ENCODE measurements around the gene OR2H1. TPM values are rescaled to one million over a fixed set of nuclear protein-coding genes. Genes with fewer than 3 reads are reported as not detected.
"Not testable (repeated sequence)": the region's sequence is repeated elsewhere in the genome, so short reads cannot be mapped to it uniquely, and the experiment has no call there.

The OR2H1 gene
- not detected in 2 replicates for total RNA-seq (2014; rRNA removed; shearing (Covaris generic))
- polyA plus RNA-seq (2015; cell fraction: cytosol; rRNA removed) = not detected in 2 replicates
- not detected in 2 replicates for polyA plus RNA-seq (2015; cell fraction: nucleus; rRNA removed)

DNA sequence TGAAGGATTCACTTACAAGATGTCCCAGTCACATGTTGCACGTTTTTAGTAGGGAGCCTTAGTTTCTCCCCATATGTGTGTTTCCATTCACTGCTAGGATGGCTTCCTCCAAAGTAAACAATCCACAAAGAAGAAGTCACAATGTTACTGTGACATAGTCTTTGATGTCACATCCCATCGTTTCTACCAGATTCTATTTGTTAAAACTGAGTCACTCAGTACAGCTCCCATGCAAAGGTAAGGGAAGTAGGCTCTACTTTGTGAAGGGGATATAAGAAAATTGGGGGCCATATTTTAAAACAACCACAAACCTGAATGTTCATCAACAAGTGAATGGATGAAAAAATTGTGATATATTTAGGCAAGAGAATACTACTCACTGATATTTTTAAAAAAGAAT is at the start of gene OR2H1, which contains the start of gene OR11A1:
TSS of gene OR2H1 (plus strand) at position 185 of the 400 bp plus-strand sequence. CDS start 4,615 bp downstream, outside the sequence.
TSS of gene OR11A1 (minus strand) at position 101 of the 400 bp plus-strand sequence. CDS start 29,430 bp downstream, outside the sequence.
- no peak for DNase-seq (ENCODE audit: low read depth)

DNA sequence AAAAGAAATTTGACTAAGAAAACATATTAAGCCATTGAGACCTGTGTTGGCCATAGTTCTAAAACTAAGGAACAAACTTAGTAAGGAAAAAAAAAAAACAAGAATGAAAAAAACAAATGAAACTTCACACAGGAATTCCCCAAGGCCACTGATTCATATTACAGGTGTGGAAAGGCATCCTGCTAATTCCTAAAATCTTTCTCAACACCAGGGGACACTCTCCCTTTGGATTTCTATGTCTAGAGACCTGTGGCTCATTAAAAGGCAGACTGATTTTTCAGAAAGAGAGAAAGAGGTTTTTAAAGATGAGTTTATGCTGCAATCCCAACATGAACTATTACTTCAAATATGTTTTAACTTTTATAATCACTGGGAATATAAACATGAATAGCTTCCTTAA is 42.4 kb upstream of the OR2H1 start, which contains the start of gene OR12D1:
TSS of gene OR12D1 (plus strand) at position 341 of the 400 bp plus-strand sequence.
- DNase-seq (ENCODE audit: low read depth) = no peak

DNA sequence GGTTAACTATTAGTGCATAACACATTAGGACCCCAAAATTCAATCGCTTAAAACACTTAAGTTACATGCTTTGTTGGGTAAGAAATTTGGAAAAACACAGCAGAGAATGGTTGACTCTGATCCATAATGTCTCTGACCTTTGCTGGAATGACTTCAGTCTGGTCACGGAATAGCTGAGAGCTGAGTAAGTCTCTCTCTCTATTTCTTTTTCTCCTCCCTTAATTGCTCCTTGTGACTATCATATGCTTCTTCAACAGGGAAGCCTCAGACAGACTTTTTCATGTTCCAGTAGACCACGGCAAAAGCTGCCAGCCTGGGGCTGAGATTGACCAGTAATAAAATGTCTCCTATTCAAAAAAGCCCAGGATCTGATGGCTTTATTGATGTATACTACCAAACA is 37.4 kb upstream of the OR2H1 start:
- no peak for DNase-seq (ENCODE audit: low read depth)

DNA sequence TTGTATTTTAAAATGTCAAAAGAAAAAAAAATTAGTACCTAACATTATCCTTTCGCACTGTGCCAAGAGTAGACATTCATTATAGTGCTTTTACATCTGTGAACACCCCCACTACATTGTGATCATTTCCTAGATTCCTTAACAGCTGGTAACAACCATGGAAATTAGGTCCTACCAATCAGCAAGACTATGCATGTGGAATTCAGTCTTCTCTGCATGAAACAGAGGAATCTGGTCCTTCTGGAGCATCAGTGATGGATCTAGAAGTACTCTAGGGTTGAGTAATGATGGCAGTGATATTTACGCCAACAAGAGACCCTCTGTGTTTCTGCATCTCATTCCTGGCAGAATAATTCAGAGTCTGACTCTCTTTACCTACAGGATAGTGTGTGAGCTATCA is 32.8 kb upstream of the OR2H1 start:
- DNase-seq (ENCODE audit: low read depth) = no peak

DNA sequence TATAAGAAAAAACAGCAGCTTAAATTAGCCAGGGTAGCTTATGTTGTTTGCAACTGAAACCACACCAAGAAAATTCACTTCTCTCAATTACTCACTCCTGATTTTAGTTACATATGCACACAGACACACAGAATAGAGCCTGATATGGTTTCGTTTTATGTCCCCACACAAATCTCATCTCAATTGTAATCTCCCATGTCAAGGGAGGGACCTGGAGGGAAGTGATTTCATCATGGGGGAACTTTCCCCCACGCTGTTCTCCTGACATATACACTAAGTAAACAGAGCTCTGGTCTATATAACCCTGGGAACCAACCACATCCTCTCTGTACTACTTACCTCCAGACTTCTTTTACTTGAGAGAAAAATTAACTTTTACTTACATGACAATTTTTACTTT is 32.4 kb upstream of the OR2H1 start:
- DNase-seq (ENCODE audit: low read depth) = peak; percentile 17

DNA sequence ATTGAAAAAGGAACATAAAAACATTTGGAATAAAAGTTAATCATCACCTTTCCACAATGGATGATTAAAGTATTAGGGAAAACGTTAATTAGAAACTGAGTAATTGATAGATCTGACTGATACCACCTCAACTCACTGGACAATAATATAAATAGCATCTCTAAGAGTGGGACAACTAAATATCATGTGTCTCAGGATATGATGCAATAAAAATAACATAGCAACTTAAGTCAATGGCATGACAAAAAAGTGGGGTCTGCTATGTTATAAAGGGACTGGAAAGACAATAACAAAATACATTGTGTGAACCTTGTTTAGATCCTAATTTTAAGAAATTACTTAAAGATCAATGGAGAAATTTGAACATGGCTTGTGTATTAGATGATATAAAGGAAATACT is 31.9 kb upstream of the OR2H1 start:
- no peak for DNase-seq (ENCODE audit: low read depth)

DNA sequence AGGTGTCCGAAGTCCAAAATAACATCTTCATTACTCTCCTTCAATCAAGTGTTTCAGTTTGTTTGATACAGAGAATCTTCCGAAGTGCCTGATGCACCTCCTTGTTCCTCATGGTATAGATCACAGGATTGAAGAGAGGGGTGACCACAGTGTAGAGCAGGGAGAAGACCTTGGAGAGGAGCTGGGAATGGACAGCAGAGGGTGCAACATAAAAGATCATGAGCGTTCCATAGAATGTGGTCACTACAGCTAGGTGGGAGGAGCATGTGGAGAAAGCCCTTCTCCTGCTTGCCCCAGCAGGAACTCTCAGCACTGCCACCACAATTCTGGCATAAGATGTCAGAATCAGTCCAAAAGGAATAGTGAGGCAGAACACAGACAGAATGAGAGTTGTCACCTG is 30.3 kb upstream of the OR2H1 start:
- DNase-seq (ENCODE audit: low read depth) = peak; percentile 14

DNA sequence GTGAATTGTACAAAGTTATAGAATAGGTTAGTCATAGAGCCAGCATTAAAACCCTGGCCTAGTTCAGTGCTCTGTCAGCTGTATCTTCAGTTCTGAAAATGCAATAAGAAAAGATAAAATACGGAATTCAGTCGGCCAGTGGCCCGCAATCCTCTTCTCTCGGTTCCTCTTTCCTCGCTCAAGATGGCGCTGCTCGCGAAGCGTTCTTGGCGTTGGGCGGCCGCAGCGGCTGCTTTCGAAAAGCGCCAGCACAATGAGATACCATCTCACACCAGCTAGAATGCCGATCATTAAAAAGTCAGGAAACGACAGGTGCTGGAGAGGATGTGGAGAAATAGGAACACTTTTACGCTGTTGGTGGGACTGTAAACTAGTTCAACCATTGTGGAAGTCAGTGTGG is 20.2 kb upstream of the OR2H1 start:
- peak; percentile 28 for DNase-seq (ENCODE audit: low read depth)

DNA sequence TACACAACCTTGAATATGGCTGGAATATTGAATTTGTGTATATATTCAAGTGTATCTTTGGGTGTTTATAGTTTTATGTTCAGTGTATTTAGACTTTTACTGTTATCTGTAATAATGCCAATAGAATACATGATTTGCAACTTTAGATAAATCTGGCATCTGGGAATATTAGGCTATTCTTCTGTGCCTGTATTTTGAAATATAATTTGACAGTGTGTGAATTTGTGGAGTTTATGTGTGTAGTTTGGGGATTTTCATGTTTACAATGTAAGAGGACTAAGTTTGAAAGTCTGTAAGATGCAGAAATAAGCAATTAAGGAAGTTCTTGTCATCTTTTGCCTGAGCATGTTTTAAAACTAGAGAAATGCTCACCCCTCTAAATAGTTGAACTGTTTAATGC is 17.9 kb upstream of the OR2H1 start, which contains the start of gene OR10C1:
TSS of gene OR10C1 (plus strand) at position 301 of the 400 bp plus-strand sequence. CDS start 710 bp downstream, outside the sequence.
- DNase-seq (ENCODE audit: low read depth) = no peak

DNA sequence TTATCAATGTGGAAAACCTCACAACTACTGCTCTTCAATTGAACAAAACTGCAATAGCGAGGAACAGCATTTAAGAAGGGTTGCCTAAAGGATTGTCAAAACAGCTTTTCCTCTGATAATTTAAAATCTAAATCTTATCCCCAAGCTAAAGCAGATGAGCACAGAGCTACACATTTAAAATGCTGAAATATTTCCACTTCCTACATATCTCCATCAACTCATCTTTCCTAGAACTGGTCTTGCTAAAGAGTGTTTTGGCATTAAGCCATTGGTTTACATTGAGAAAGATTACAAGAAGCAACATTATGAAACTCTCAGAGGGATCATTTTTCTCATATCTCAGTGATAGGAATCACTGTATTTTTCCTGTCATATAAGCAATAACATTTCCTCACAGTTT is 14.2 kb upstream of the OR2H1 start:
- no peak for DNase-seq (ENCODE audit: low read depth)

DNA sequence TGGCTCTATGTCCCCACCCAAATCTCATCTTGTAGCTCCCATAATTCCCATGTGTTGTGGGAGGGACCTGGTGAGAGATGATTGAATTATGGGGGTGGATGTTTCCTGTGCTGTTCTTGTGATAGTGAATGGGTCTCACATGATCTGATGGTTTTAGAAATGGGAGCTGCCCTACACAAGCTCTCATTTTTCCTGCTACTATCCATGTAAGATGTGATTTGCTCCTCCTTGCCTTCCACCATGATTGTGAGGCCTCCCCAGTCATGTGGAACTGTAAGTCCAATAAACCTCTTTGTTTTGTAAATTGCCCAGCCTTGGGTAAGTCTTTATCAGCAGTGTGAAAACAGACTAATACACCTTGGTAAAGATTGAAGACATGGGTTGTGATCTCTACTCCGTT is 12.9 kb upstream of the OR2H1 start:
- not testable (repeated sequence) for DNase-seq (ENCODE audit: low read depth)

DNA sequence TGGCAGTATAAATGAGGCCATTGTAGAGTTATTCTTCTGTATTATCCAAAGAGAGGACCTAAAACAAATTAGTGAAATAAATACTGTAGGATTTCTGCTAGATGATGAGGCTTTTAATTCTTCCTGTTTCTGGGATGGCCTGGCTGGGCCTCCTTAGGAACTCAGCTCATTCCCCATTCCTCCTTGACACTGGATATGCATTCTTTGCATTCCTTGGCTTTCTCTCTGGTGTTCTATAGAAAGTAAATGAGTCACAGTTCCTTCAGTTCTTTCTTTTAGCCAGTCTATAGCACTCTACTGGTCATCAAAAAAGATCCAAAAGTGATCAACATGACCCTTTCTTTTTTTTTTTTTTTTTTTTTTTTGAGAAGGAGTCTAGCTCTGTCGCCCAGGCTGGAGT is 9.3 kb upstream of the OR2H1 start:
- peak; percentile 59 for DNase-seq (ENCODE audit: low read depth)

DNA sequence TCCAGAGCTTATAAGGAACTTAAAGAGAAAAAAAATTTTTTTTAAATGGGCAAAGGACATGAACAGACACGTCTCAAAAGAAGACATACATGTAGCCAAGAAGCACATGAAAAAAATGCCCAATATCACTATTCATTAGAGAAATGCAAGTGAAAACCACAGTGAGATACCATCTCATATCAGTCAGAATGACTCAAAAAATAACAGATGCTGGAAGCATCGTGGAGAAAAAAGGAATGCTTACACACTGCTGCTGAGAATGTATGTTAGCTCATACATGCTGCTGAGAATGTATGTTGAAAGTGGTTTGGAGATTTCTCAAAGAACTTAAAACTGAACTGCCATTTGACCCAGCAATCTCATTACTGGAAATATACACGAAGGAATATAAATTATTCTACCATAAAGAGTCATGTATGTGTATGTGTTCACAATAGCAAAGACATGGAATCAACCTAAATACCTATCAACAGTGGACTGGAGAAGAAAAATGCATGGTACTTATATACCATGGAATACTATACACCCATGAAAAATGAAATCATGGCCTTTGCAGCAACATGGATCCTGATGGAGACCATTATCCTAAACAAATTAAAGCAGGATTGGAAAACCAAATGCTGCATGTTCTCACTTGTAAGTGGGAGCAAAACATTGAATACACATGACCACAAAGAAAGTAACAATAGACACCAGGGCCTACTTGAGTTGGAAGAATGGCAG is 5.3 kb upstream of the OR2H1 start:
- DNase-seq (ENCODE audit: low read depth) = peak; percentile 21

DNA sequence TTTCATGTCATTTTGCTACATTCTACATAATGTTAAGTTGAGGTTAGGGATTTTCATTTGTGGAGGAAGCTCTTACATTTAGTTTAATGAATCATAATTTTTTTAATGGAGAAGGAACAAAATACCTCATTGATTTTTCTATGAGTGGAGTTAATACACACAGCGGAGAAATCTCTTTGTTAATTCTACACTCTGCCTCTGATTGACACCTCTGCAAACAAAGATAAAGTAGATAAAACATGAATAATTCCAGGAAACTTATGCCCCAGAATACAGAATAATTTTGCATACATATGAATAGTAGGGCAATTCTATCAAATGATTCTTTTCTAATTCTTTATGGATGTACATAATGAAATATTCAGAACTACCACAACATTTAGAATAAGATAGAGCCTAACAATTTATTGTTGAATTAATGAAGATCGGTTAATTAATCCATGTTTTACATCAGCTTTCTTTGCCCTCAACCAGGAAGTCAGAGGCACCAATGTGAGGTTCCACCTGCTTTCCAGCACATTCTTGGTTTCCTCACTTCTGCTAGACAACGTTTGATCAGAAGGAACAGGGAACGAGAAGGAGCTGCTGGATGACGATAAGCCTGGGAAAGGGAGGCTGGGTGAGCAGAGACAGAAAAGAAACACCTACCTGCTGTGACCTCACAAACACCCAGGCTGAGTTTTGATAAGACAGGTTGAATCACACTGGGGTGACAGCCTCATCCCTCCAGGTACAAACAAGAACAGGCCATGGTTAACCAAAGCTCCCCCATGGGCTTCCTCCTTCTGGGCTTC is 4.3 kb downstream of the OR2H1 start:
- no peak for DNase-seq (ENCODE audit: low read depth)

DNA sequence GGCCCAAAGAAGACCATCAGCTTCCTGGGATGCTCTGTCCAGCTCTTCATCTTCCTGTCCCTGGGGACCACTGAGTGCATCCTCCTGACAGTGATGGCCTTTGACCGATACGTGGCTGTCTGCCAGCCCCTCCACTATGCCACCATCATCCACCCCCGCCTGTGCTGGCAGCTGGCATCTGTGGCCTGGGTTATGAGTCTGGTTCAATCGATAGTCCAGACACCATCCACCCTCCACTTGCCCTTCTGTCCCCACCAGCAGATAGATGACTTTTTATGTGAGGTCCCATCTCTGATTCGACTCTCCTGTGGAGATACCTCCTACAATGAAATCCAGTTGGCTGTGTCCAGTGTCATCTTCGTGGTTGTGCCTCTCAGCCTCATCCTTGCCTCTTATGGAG is 5.1 kb downstream of the OR2H1 start:
- no peak for DNase-seq (ENCODE audit: low read depth)

DNA sequence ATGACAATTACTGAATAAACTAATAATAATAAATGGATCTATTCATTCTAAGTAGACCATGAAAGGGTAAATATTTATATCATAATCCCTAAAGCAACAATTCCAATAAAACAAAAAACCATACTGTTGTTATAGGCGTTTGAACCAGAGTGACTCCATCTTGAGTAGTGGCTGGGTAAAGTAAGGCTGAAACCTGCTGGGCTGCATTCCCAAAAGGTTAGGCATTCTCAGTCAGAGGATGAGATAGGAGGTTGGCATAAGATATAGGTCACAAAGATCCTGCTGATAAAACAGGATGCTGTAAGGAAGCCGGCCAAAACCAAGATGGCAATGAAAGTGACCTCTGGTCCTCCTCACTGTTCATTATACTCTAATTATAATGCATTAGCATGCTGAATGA is 8.3 kb downstream of the OR2H1 start:
- no peak for DNase-seq (ENCODE audit: low read depth)

DNA sequence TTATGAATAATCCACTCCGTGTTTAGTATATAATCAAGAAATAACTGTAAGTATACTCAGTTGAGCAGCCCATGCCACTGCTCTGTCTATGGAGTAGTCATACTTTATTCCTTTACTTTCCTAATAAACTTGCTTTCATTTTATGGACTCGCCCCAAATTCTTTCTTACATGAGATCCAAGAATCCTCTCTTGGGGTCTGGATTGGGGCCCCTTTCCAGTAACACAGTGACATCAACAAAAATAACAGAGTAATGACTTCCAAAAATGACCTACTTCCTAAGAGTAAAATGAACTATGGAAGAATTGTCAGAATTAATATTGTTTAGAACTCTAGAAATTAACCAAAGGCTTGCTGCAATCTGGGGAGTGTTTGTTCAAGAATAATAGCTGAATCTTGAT is 8.8 kb downstream of the OR2H1 start:
- no peak for DNase-seq (ENCODE audit: low read depth)

DNA sequence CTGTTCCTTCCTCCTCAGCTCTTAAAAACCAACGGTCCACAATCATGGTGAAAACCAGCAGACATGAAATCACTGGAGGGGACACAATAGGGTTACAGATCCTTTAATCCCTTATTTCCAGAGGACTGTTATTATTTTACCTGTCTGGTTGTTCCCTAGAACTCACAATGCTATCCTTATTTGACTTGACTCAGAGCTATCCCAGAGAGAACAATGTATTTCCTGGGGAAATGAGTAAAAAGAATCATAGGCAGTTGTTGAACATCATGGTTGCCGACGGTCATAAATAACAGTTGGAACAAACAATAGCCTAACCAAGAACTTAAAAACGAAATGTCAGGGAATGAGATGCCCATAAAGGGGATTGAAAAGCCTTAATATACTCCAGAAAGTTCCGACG is 9.3 kb downstream of the OR2H1 start:
- DNase-seq (ENCODE audit: low read depth) = peak; percentile 49

DNA sequence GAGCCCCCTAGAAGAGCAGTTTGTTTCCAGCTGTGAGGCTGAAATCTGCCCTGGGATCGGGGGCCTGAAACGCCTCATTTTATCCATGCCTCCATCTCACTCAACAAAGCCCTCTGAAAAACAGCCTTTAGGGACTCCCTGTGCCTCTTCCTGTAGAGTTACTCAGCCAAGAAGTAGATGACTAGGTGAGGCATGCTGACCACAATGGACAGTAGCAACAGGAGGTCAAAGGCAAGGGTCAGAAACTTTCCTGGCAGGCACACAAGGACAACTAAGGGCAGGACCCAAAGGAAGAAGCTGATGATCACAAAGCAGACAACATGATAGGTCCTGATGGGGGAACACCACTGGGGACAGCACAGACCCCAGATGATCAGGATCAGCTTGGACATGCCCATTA is 18.0 kb downstream of the OR2H1 start:
- no peak for DNase-seq (ENCODE audit: low read depth)

DNA sequence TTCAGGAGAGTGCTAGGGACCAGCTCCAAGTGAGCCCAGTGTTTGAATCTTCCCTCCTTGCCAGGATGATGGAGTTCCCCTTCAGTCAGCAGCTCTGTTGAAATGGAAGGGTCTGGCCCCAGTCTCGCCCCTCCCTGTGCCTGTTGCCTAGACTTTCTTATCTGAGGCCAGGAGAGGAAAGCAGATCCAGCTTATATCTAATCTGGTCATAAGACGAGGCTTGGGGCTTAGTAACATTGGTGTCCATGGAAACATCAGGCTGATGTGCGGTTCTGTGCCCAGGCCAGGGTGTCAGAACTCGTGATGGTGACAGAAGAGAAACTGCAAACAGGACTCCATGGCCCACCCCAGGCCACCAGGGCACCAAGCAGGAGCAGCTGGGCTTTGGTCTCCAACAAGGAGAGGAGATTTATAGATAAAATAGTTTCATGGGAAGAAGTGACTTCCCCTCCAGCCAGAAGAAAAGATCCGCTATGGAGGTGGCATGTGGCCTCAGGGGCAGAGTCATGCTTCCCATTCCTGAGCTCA is 21.0 kb downstream of the OR2H1 start:
- DNase-seq (ENCODE audit: low read depth) = no peak

DNA sequence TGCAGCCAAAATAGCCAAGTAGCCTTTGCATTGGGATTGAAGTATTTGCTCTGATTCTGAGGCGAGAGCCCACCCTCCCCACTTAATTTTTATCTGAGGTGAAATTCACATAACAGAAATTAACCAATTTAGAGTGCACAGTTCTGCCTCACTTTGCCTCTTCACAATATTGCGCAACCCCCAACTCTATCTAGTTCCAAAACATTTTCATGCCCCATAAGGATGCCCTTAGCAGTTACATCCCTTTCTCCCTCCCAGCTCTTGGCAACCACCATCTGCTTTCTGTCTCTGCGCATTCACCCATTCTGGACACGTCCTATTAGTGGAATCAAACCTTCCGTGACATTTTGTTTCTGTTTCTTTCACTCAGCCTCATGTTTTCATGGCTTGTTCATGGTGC is 21.8 kb downstream of the OR2H1 start:
- no peak for DNase-seq (ENCODE audit: low read depth)

DNA sequence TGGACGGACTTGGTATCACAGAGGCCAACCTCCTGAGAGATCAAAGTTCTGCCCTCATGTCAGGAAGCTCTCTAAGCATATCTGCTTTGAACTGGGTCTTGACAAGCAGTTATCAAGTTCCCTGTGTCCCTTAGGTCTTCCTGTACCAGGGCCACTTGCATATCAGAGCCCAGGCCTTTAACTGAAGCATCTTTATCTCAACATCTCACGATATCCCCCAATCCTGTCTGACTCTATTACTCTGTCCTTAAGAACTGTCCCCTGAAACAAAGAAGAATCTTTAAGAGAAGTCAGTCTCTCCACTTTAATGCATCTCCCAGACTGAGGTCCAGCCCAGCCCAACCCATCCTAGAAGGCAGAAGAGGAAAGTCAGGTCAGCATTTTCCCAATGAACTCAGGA is 22.6 kb downstream of the OR2H1 start:
- no peak for DNase-seq (ENCODE audit: low read depth)
